MCF 10A (cell line): ENCODE measurements around the gene GTF2E1. TPM values are rescaled to one million over a fixed set of nuclear protein-coding genes. Genes with fewer than 3 reads are reported as not detected.

Experiments used
- BruUV-seq: library from RNA; stranded (reverse); fragments of 400-500 nt; replicated peaks from 2 replicates; lab custom pipeline; 2021; lab: Mats Ljungman, UMichigan
- CTCF ChIA-PET: fragments of 300-600 bp; sonication (Branson Sonifier 250); formaldehyde crosslinking; extraction: SDS; loops from one replicate; lab custom pipeline; 2021; ENCODE audit warnings: antibody characterized with exemption, inconsistent platforms; lab: Yijun Ruan, JAX
- POLR2A ChIA-PET: fragments of 300-600, 350-650 bp; sonication (Branson Sonifier 250); formaldehyde crosslinking; extraction: SDS; loops from one replicate; lab custom pipeline; 2020; ENCODE audit warnings: antibody characterized with exemption, inconsistent platforms; lab: Yijun Ruan, JAX
- DNase-seq: peaks from one replicate; pipeline ENCODE4 v3.0.0-alpha.2; 2018; ENCODE audit not compliant: unreplicated experiment
- H3K27ac Mint-ChIP-seq: one replicate; pipeline ENCODE4 v1.8.0; 2022; ENCODE audit warnings: mild to moderate bottlenecking, low read depth, mixed read lengths; ENCODE audit not compliant: unreplicated experiment
- H3K27me3 Mint-ChIP-seq: one replicate; pipeline ENCODE4 v1.8.0; 2022; ENCODE audit warnings: mixed read lengths; ENCODE audit not compliant: insufficient read depth, unreplicated experiment
- H3K36me3 Mint-ChIP-seq: one replicate; pipeline ENCODE4 v1.8.0; 2022; ENCODE audit warnings: mild to moderate bottlenecking, moderate library complexity, mixed read lengths; ENCODE audit not compliant: insufficient read depth, unreplicated experiment
- H3K4me1 Mint-ChIP-seq: one replicate; pipeline ENCODE4 v1.8.0; 2022; ENCODE audit warnings: mixed read lengths; ENCODE audit not compliant: insufficient read depth, unreplicated experiment
- H3K4me3 Mint-ChIP-seq: one replicate; pipeline ENCODE4 v1.8.0; 2022; ENCODE audit warnings: mild to moderate bottlenecking, moderate library complexity, mixed read lengths; ENCODE audit not compliant: unreplicated experiment
- H3K9me3 Mint-ChIP-seq: one replicate; pipeline ENCODE4 v1.8.0; 2022; ENCODE audit warnings: mixed read lengths; ENCODE audit not compliant: unreplicated experiment
- intact Hi-C: fragments of 100-400 bp; cut with micrococcal nuclease; formaldehyde crosslinking; loops from 2 replicates; pipeline ENCODE4 v1.14.1; 2022
- total RNA-seq: library from RNA; stranded (reverse); gene quantifications from 2 replicates; pipeline ENCODE4 v1.2.3, GENCODE V29; 2022
- TF ChIP-seq, protein P1 (sequence below): fragments of 200-600 bp; IDR thresholded peaks from one replicate; pipeline ENCODE4 v1.8.0; 2022; ENCODE audit warnings: antibody characterized with exemption, mild to moderate bottlenecking; ENCODE audit not compliant: unreplicated experiment

GTF2E1 gene
- total RNA-seq, 1 experiment from 2014 or later, result 18.0 TPM

DNA sequence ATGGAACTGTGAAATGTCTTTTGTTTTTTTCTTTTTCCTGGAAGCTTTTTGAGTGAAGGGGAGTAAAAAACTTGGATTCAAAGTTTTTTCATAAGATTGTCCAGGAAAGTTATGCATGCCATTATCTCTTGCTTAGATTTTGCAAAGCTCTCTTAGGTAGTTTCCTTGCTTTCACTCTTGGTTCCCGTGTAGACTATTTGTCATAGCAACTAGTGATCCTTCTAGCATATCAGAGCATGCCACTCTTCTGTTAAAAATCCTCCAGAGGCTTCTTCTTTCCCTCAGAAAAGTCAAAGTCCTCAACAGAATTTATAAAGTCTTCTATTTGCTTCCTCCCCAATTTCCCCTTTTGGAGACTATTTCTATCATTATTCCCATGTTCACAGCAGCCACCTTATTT, 21.1 kb downstream of the GTF2E1 start:
- DNase-seq, result no peak
- ChIA-PET CTCF (interaction anchor here (0.6 to 2.5 kb wide), 3 partner anchors 31 to 877 kb away, joined by 3 to 6 read pairs (median 6); no protein-coding TSS in a partner anchor), POLR2A (interaction anchor here (0.6 kb wide), 1 partner anchor 31 kb away, joined by 4 read pairs; no protein-coding TSS in a partner anchor)
- no peaks in the 10 kb centered on the region for H3K27me3 Mint-ChIP-seq
- H3K9me3 Mint-ChIP-seq, result no peaks in the 10 kb centered on the region
- no peak overlapping the region for H3K27ac Mint-ChIP-seq
- peaks cover 18% of the 10 kb centered on the region for H3K4me1 Mint-ChIP-seq
- BruUV-seq, result no TSS peak
- TF ChIP-seq, protein P1, sequence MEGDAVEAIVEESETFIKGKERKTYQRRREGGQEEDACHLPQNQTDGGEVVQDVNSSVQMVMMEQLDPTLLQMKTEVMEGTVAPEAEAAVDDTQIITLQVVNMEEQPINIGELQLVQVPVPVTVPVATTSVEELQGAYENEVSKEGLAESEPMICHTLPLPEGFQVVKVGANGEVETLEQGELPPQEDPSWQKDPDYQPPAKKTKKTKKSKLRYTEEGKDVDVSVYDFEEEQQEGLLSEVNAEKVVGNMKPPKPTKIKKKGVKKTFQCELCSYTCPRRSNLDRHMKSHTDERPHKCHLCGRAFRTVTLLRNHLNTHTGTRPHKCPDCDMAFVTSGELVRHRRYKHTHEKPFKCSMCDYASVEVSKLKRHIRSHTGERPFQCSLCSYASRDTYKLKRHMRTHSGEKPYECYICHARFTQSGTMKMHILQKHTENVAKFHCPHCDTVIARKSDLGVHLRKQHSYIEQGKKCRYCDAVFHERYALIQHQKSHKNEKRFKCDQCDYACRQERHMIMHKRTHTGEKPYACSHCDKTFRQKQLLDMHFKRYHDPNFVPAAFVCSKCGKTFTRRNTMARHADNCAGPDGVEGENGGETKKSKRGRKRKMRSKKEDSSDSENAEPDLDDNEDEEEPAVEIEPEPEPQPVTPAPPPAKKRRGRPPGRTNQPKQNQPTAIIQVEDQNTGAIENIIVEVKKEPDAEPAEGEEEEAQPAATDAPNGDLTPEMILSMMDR, result no peak
- intact Hi-C loops, result no loop called here
- H3K36me3 Mint-ChIP-seq, result no peaks in the 10 kb centered on the region
- H3K4me3 Mint-ChIP-seq, result no peak overlapping the region

DNA sequence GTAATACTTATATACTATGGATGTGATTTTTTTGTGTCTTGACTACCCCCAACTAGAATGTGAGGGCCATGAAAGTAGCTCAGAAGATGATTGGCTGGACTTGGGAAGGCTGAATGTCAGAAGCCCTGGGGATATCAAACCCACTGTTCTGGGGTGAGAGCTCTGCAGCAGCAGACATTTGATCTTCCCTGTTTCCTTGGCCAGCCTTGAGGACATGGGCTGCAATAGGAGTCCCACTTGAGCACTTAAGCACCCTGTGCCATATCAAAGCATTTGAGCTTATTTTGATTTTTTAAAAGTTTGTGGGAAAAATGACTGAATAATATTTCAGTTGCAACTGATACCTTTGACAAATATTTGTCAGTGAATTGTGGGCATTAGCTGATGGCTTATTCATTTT, 21.7 kb downstream of the GTF2E1 start:
- ChIA-PET POLR2A (interaction anchor here (0.6 to 0.7 kb wide), 2 partner anchors 22 to 132 kb away, joined by 3 read pairs; partner anchors contain the start of genes GTF2E1 and RABL3), CTCF (interaction anchor here (0.6 to 2.5 kb wide), 3 partner anchors 31 to 197 kb away, joined by 3 to 6 read pairs (median 6); no protein-coding TSS in a partner anchor)
- TF ChIP-seq, protein P1, result no peak
- no peaks in the 10 kb centered on the region for H3K36me3 Mint-ChIP-seq
- intact Hi-C loops, result no loop called here
- H3K4me3 Mint-ChIP-seq, result no peak overlapping the region
- no peaks in the 10 kb centered on the region for H3K9me3 Mint-ChIP-seq
- no TSS peak for BruUV-seq
- no peaks in the 10 kb centered on the region for H3K27me3 Mint-ChIP-seq
- H3K4me1 Mint-ChIP-seq, result peaks cover 18% of the 10 kb centered on the region
- no peak for DNase-seq
- no peak overlapping the region for H3K27ac Mint-ChIP-seq

DNA sequence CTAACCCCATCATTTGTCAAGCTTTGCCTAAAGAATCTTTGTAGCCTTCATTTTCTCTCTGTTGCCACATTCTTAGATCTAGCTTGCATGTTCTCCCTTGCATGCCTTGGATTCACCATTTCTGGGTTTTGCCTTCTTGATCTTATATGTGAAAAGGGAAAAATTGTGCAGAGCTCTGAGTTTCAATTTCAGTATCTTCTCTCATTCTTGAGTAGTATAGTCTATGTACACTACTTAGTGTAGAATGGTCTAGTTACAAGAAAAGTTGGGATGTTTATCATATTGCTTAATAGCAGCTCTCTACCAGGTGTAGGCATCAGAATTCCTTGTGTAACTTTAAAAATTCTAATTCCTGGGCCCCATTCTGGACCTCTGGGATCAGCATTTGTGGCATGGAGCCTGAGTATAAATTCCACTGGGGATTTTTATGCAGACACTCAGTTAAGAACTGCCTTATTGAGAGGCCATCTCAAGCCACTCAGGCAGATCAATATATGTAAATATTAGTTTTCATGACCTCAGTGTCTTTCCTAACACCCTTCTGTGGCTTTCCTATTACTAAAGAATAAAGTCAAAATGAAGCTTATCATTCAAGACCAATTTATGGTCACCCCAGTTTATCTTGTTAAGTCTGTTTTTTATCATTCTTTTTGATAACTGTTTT, 23.4 kb downstream of the GTF2E1 start:
- no peak for DNase-seq
- CTCF ChIA-PET, result interaction anchor here (0.8 to 2.5 kb wide), 4 partner anchors 9 to 204 kb away, joined by 4 to 7 read pairs (median 6); no protein-coding TSS in a partner anchor
- no TSS peak for BruUV-seq

DNA sequence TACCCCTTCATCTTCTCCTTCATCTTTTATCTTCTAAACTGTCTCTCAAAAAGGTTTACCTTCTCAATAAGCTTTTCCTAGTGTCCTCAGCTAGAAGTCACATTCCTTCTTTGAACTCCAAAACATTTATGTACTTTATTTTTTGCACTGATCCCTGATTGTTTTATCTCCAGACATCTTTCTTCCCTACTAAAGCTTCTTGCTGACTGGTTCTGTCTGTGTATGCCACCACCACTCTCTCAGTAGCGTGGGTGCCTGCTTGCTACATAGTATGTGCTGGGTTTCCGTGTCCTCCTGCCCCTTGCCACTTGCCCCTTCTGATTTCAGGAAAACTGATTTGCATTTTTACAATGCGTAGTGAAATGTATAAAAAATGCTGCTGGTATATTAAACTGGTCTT, 24.0 kb downstream of the GTF2E1 start:
- Mint-ChIP-seq H3K4me1 (peaks cover 18% of the 10 kb centered on the region), H3K27ac (no peak overlapping the region), H3K27me3 (no peaks in the 10 kb centered on the region), H3K4me3 (no peak overlapping the region), H3K9me3 (no peaks in the 10 kb centered on the region), H3K36me3 (peaks cover 5% of the 10 kb centered on the region)
- TF ChIP-seq, protein P1, result no peak
- no peak for DNase-seq
- POLR2A ChIA-PET, result interaction anchor here (1.5 kb wide), 1 partner anchor 88 kb away, joined by 4 read pairs; no protein-coding TSS in a partner anchor
- CTCF ChIA-PET, result interaction anchor here (0.8 to 1.1 kb wide), 3 partner anchors 10 to 205 kb away, joined by 3 to 5 read pairs (median 4); no protein-coding TSS in a partner anchor
- intact Hi-C loops, result no loop called here
- no TSS peak for BruUV-seq

More for the DNA sequence above, 23.4 kb downstream of the GTF2E1 start:
- no peaks in the 10 kb centered on the region for H3K9me3 Mint-ChIP-seq
- H3K4me3 Mint-ChIP-seq, result no peak overlapping the region
- peaks cover 18% of the 10 kb centered on the region for H3K4me1 Mint-ChIP-seq
- no peak overlapping the region for H3K27ac Mint-ChIP-seq
- TF ChIP-seq, protein P1, result no peak
- POLR2A ChIA-PET, result interaction anchor here (1.5 kb wide), 1 partner anchor 88 kb away, joined by 4 read pairs; no protein-coding TSS in a partner anchor
- H3K36me3 Mint-ChIP-seq, result no peaks in the 10 kb centered on the region
- H3K27me3 Mint-ChIP-seq, result no peaks in the 10 kb centered on the region
- intact Hi-C loops, result no loop called here
